Measurements from ENCODE around the gene C11orf68.

DNA sequence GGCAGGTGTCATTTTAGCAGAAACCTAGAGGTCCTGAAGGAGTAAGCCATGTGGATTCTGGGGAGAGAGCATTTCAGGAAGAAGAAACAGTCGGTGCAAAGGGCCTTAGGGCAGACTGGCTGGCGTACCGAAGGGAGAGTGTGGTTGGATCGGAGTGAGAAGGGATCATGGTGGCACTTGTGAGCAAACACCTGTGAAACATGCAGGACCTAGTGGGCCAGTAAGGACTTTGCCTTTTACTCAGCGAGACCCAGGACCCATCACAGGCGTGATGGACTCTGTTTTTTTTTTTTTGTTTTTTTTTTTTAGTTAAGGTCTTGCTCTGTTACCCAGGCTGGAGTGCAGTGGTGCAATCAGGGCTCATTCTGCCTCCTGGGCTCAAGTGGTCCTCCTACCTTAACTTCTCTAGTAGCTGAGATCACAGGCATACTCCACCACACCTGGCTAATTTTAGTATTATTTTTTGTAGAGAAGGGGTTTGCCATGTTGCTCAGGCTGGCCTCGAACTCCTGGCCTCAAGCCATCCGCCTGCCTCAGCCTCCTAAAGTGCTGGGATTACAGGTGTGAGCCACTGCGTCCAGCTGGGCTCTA lies 23.0 kb upstream of the C11orf68 start:
- TF ChIP-seq, protein P1, sequence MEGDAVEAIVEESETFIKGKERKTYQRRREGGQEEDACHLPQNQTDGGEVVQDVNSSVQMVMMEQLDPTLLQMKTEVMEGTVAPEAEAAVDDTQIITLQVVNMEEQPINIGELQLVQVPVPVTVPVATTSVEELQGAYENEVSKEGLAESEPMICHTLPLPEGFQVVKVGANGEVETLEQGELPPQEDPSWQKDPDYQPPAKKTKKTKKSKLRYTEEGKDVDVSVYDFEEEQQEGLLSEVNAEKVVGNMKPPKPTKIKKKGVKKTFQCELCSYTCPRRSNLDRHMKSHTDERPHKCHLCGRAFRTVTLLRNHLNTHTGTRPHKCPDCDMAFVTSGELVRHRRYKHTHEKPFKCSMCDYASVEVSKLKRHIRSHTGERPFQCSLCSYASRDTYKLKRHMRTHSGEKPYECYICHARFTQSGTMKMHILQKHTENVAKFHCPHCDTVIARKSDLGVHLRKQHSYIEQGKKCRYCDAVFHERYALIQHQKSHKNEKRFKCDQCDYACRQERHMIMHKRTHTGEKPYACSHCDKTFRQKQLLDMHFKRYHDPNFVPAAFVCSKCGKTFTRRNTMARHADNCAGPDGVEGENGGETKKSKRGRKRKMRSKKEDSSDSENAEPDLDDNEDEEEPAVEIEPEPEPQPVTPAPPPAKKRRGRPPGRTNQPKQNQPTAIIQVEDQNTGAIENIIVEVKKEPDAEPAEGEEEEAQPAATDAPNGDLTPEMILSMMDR (IDR thresholded peaks at IDR 0.05), result no peak
- TF ChIP-seq POLR2A (IDR thresholded peaks at IDR 0.05), result no peak
